Endothelial cell of umbilical vein (primary cell): ENCODE results near the gene GLYATL1. TPM values are rescaled to one million over a fixed set of nuclear protein-coding genes. Genes with fewer than 3 reads are reported as not detected.

Source experiments
- Bru-seq: library from RNA; stranded (reverse); fragments of 400-500 nt; gene quantifications from one replicate; lab custom pipeline; 2021; lab: Mats Ljungman, UMichigan
- BruChase-seq, 2 experiments: library from RNA; stranded (reverse); fragments of 400-500 nt; gene quantifications; one replicate each; lab custom pipeline; 2021; lab: Mats Ljungman, UMichigan
- BruUV-seq: library from RNA; stranded (reverse); fragments of 400-500 nt; replicated peaks from 2 replicates; lab custom pipeline; 2021; lab: Mats Ljungman, UMichigan
- CTCF ChIA-PET: fragments of 300-600, 350-600 bp; sonication (Branson Sonifier 250); formaldehyde crosslinking; loops from one replicate; lab custom pipeline; 2021; ENCODE audit warnings: antibody characterized with exemption, inconsistent platforms; lab: Charles Lee
- POLR2A ChIA-PET: fragments of 300-600, 350-600 bp; sonication (Branson Sonifier 250); formaldehyde crosslinking; loops from one replicate; lab custom pipeline; 2021; ENCODE audit warnings: antibody characterized with exemption, inconsistent platforms; lab: Charles Lee
- DNase-seq: peaks from one replicate; pipeline ENCODE4 v3.0.0-alpha.2; 2011; ENCODE audit warnings: low read depth, low spot score
- FAIRE-seq: peaks from 2 replicates; lab custom pipeline; 2011; peaks lifted over from hg19 to GRCh38; lab: Jason Lieb, UNC
- H2AFZ ChIP-seq: 2 replicates; pipeline ENCODE4 v1.6.0; 2012; ENCODE audit warnings: low read depth, low read length, control low read depth, inconsistent platforms
- H3K27ac ChIP-seq: 2 replicates; pipeline ENCODE4 v1.5.1; 2011; ENCODE audit warnings: low read depth, mild to moderate bottlenecking, control low read depth, low read length, moderate library complexity; ENCODE audit not compliant: insufficient read depth
- H3K27me3 ChIP-seq, 2 experiments: 2 replicates each; pipeline versions ENCODE4 v1.6.0 to v1.6.1; 2011; ENCODE audit warnings: low read length in 2 of 2, mixed read lengths in 1 of 2; ENCODE audit not compliant: control insufficient read depth in 2 of 2, insufficient read depth in 2 of 2
- H3K36me3 ChIP-seq, 2 experiments: 2 replicates in 1 of 2; 3 replicates in 1 of 2; pipeline ENCODE4 v1.5.1; 2011; ENCODE audit warnings: low read length in 2 of 2, mild to moderate bottlenecking in 1 of 2, moderate library complexity in 1 of 2; ENCODE audit not compliant: control insufficient read depth in 2 of 2, insufficient read depth in 2 of 2; ENCODE audit errors: extremely low read depth in 1 of 2
- H3K4me1 ChIP-seq: 3 replicates; pipeline ENCODE4 v1.5.1; 2011; ENCODE audit warnings: mild to moderate bottlenecking, low read length; ENCODE audit not compliant: control insufficient read depth, insufficient read depth; ENCODE audit errors: extremely low read depth
- H3K4me2 ChIP-seq: 2 replicates; pipeline ENCODE4 v1.6.1; 2011; ENCODE audit warnings: low read length, control low read depth, mixed read lengths; ENCODE audit not compliant: insufficient read depth
- H3K4me3 ChIP-seq, 3 experiments: fragments of 200-600 bp in 1 of 3; sonication (generic), shearing (Covaris generic) in 1 of 3; replicated peaks in 1 of 3; 2 replicates each; pipeline ENCODE4 v1.5.1; 2011 to 2016; ENCODE audit warnings: control low read depth in 3 of 3, low read length in 3 of 3, mild to moderate bottlenecking in 2 of 3, inconsistent platforms in 1 of 3, low read depth in 1 of 3, moderate library complexity in 1 of 3; ENCODE audit not compliant: insufficient read depth in 1 of 3
- H3K79me2 ChIP-seq: 2 replicates; pipeline ENCODE4 v1.6.0; 2012; ENCODE audit warnings: low read length, inconsistent platforms; ENCODE audit not compliant: control insufficient read depth, insufficient read depth
- H3K9ac ChIP-seq: replicated peaks from 2 replicates; pipeline ENCODE3; 2011; ENCODE audit warnings: low read length, control low read depth; ENCODE audit not compliant: insufficient read depth; ENCODE audit errors: extremely low read depth
- H3K9me1 ChIP-seq: replicated peaks from 3 replicates; pipeline ENCODE4 v1.6.0; 2011; ENCODE audit warnings: mild to moderate bottlenecking, low read length; ENCODE audit not compliant: control insufficient read depth, insufficient read depth; ENCODE audit errors: extremely low read depth
- H3K9me3 ChIP-seq: replicated peaks from 2 replicates; pipeline ENCODE4 v1.5.1; 2012; ENCODE audit warnings: low read length, inconsistent platforms; ENCODE audit not compliant: control insufficient read depth, insufficient read depth
- H4K20me1 ChIP-seq: replicated peaks from 2 replicates; pipeline ENCODE3; 2011; ENCODE audit warnings: mild to moderate bottlenecking, low read length; ENCODE audit not compliant: control insufficient read depth, insufficient read depth; ENCODE audit errors: extremely low read depth
- CTCF ChIP-seq, 2 donors: IDR thresholded peaks; 1 replicate in 1 of 2; 2 replicates in 1 of 2; pipeline ENCODE4 v1.5.1; 2011; ENCODE audit warnings: low read length in 2 of 2, mild to moderate bottlenecking in 2 of 2, moderate library complexity in 2 of 2, control low read depth in 1 of 2, inconsistent platforms in 1 of 2, low read depth in 1 of 2; ENCODE audit not compliant: insufficient read depth in 1 of 2; ENCODE audit errors: extremely low read depth in 1 of 2
- EZH2 ChIP-seq: IDR thresholded peaks from 2 replicates; pipeline ENCODE4 v1.6.1; 2012; ENCODE audit warnings: borderline replicate concordance, low read depth, mild to moderate bottlenecking, moderate library complexity, low read length, inconsistent platforms; ENCODE audit not compliant: severe bottlenecking
- FOS ChIP-seq: IDR thresholded peaks from 2 replicates; pipeline ENCODE4 v1.6.1; 2011; ENCODE audit warnings: mild to moderate bottlenecking, low read length, moderate library complexity, borderline replicate concordance; ENCODE audit not compliant: insufficient read depth
- GATA2 ChIP-seq: IDR thresholded peaks from 2 replicates; pipeline ENCODE4 v1.7.0; 2011; ENCODE audit warnings: low read depth, mild to moderate bottlenecking, moderate library complexity, mixed read lengths, low read length; ENCODE audit not compliant: insufficient read length, insufficient read depth
- JUN ChIP-seq: IDR thresholded peaks from 2 replicates; pipeline ENCODE4 v1.6.1; 2011; ENCODE audit warnings: borderline replicate concordance, low read depth; ENCODE audit not compliant: insufficient read length, insufficient read depth
- MAX ChIP-seq: IDR thresholded peaks from 2 replicates; pipeline ENCODE4 v1.6.1; 2011; ENCODE audit not compliant: insufficient read depth, insufficient read length
- MYC ChIP-seq: IDR thresholded peaks from one replicate; pipeline ENCODE4 v1.6.1; 2011; ENCODE audit warnings: mild to moderate bottlenecking, low read depth, low read length
- POLR2A ChIP-seq: IDR thresholded peaks from 2 replicates; pipeline ENCODE4 v1.6.1; 2012; ENCODE audit warnings: low read depth, mild to moderate bottlenecking, control low read depth, low read length
- POLR2AphosphoS5 ChIP-seq: IDR thresholded peaks from 2 replicates; pipeline ENCODE4 v1.6.1; 2012; ENCODE audit warnings: low read depth, mild to moderate bottlenecking, control low read depth, low read length, moderate library complexity; ENCODE audit not compliant: insufficient read depth
- dilution Hi-C: fragments of 300-500 bp; cut with MboI; formaldehyde crosslinking; loops from one replicate; pipeline ENCODE4 v1.15.0; 2019; ENCODE audit warnings: low sequenced_read_pairs; ENCODE audit not compliant: extremely low pct_ligation_motif_present
- intact Hi-C: fragments of 100-400 bp; cut with micrococcal nuclease; formaldehyde crosslinking; loops from one replicate; pipeline ENCODE4 v1.10.0; 2022
- long read RNA-seq: library from polyadenylated mRNA; stranded (forward); transcript quantifications from one replicate; pipeline ENCODE4 v2.0.0, GENCODE V29; 2021
- polyA minus RNA-seq, 3 experiments: library from RNA; depleted of rRNA, polyadenylated mRNA; stranded (reverse); fragments of >200 nt; gene quantifications; 1 replicate in 1 of 3; 2 replicates in 2 of 3; pipeline ENCODE4 v1.2.3, GENCODE V29; 2011
- polyA plus RNA-seq, 4 experiments: library from polyadenylated mRNA; depleted of rRNA in 3 of 4; stranded (reverse) in 3 of 4; unstranded in 1 of 4; fragments of >200 nt; gene quantifications; 2 replicates each; pipeline versions ENCODE4 v1.2.1 to v1.2.3, GENCODE V29; 2011 to 2012; ENCODE audit warnings: missing spikeins in 1 of 4
- total RNA-seq: library from RNA; stranded (reverse); gene quantifications from 2 replicates; pipeline ENCODE4 v1.2.3, GENCODE V29; 2021

GLYATL1 gene
- total RNA-seq: not detected in 2 replicates
- not detected in 2 replicates for polyA plus RNA-seq
- polyA plus RNA-seq (2011; cell fraction: cytosol; rRNA removed): not detected in 2 replicates
- polyA plus RNA-seq (2011; cell fraction: nucleus; rRNA removed): not detected in 2 replicates
- not detected in 2 replicates for polyA plus RNA-seq (2012)
- polyA minus RNA-seq: not detected in 2 replicates
- polyA minus RNA-seq (2011; cell fraction: cytosol; rRNA and poly(A)+ RNA removed): not detected
- polyA minus RNA-seq (2011; cell fraction: nucleus; rRNA and poly(A)+ RNA removed): not detected in 2 replicates
- Bru-seq, nascent RNA: percentile 12 among the genes with signal in this experiment
- BruChase-seq, experiment 1, labeled RNA remaining after a 6-hour chase: not detected
- not detected for BruChase-seq, experiment 2, labeled RNA remaining after a 2-hour chase
- long read RNA-seq: 0 reads

- Histone ChIP-seq H3K9ac (no peak within 1 kb of the TSS), H3K4me3 (no peak within 1 kb of the TSS), H3K79me2 (no peaks in the 10 kb centered on the region), H3K27me3 (no peaks in the 10 kb centered on the region), H3K36me3 (no peaks in the 10 kb centered on the region), H3K9me1 (no peaks in the 10 kb centered on the region), H4K20me1 (no peaks in the 10 kb centered on the region), H3K9me3 (no peaks in the 10 kb centered on the region), H3K4me1 (no peaks in the 10 kb centered on the region), H3K4me2 (no peak within 1 kb of the TSS), H2AFZ (no peak within 1 kb of the TSS), H3K27ac (no peak within 1 kb of the TSS)
- intact Hi-C loops (no loop called here), dilution Hi-C loops (no loop called here)
- no peak for DNase-seq
- POLR2A ChIA-PET: no interaction called here
- CTCF ChIA-PET: no interaction called here
- TF ChIP-seq POLR2AphosphoS5: no peak
- TF ChIP-seq MAX: no peak
- no peak for TF ChIP-seq GATA2
- TF ChIP-seq POLR2A: no peak
- no peak for TF ChIP-seq JUN
- no peak for TF ChIP-seq EZH2
- no TSS peak for BruUV-seq
- no peak for FAIRE-seq
These were observed at the start of gene GLYATL1 for GRCh38 chr11:58939277-58939676. GLYATL1 (plus strand) TSS chr11:58939488; CDS start chr11:58947088, 7,600 bp downstream.

GRCh38 chr11:58893899-58894298, 45.4 kb upstream of the GLYATL1 start:
- POLR2A ChIA-PET: no interaction called here
- no TSS peak for BruUV-seq
- Histone ChIP-seq H3K4me2 (no peak overlapping the region), H3K9ac (no peak overlapping the region), H3K4me3 (no peak overlapping the region), H3K9me1 (no peaks in the 10 kb centered on the region), H3K27me3 (no peaks in the 10 kb centered on the region), H3K79me2 (no peaks in the 10 kb centered on the region), H3K36me3 (no peaks in the 10 kb centered on the region), H3K27ac (no peak overlapping the region), H4K20me1 (no peaks in the 10 kb centered on the region), H2AFZ (no peak overlapping the region), H3K4me1 (no peaks in the 10 kb centered on the region), H3K9me3 (no peaks in the 10 kb centered on the region)
- TF ChIP-seq POLR2AphosphoS5: no peak
- no peak for TF ChIP-seq POLR2A
- TF ChIP-seq GATA2: no peak
- no peak for TF ChIP-seq JUN
- TF ChIP-seq CTCF (IDR thresholded peaks at IDR 0.05; ENCODE audit: extremely low read depth in 1 of 2, insufficient read depth in 1 of 2, low read depth in 1 of 2, low read length in 2 of 2): no peak
- no peak for TF ChIP-seq MAX
- TF ChIP-seq MYC: no peak
- TF ChIP-seq EZH2: no peak
- no peak for TF ChIP-seq FOS
- intact Hi-C loops (no loop called here), dilution Hi-C loops (no loop called here)
- FAIRE-seq (no peak), DNase-seq (no peak)
- CTCF ChIA-PET: no interaction called here
